Epidermal melanocyte (primary cell): ENCODE measurements around the gene PIH1D1.
A peak's percentile ranks its signal among the peaks of the same experiment; 100 is the strongest.
"Not testable (repeated sequence)": the region's sequence is repeated elsewhere in the genome, so short reads cannot be mapped to it uniquely, and the experiment has no call there.

Source experiments
- DNase-seq: peaks from one replicate; pipeline ENCODE4 v3.0.0; 2011; ENCODE audit warnings: low spot score; ENCODE audit not compliant: insufficient read length

Gene PIH1D1

GRCh38 chr19:49456326-49456725, 4.7 kb upstream of the PIH1D1 start:
- DNase-seq, result no peak

GRCh38 chr19:49455773-49456172, 4.2 kb upstream of the PIH1D1 start:
- no peak for DNase-seq

- DNase-seq, result no peak
These were observed 2.2 kb upstream of the PIH1D1 start for GRCh38 chr19:49453757-49454240.

GRCh38 chr19:49453013-49453756, 1.6 kb upstream of the PIH1D1 start, which contains the start of gene ALDH16A1:
TSS of gene ALDH16A1 (plus strand) at chr19:49453225. CDS start at chr19:49453332, 107 bp downstream.
- peak; percentile 93 for DNase-seq

- DNase-seq, result no peak
These were observed 1.2 kb downstream of the PIH1D1 start for GRCh38 chr19:49450405-49450804.

- DNase-seq, result no peak
These were observed 3.2 kb downstream of the PIH1D1 start for GRCh38 chr19:49448432-49448786.

GRCh38 chr19:49447485-49448431, 3.9 kb downstream of the PIH1D1 start:
- DNase-seq, result peak; percentile 11

- no peak for DNase-seq
These were observed 5.6 kb downstream of the PIH1D1 start for GRCh38 chr19:49445997-49446396.

- DNase-seq, result not testable (repeated sequence)
These were observed 7.4 kb downstream of the PIH1D1 start for GRCh38 chr19:49444100-49444700.

- peak; percentile 92 for DNase-seq
These were observed 8.1 kb downstream of the PIH1D1 start for GRCh38 chr19:49443366-49444099.

GRCh38 chr19:49442771-49443365, 8.7 kb downstream of the PIH1D1 start:
- DNase-seq, result peak; percentile 92

GRCh38 chr19:49442354-49442753, 9.3 kb downstream of the PIH1D1 start:
- DNase-seq, result peak; percentile 56

- DNase-seq, result peak; percentile 20
These were observed 9.7 kb downstream of the PIH1D1 start for GRCh38 chr19:49441960-49442350.

GRCh38 chr19:49441210-49441959, 10.2 kb downstream of the PIH1D1 start, which contains the start of gene SLC17A7:
TSS of gene SLC17A7 (minus strand) at chr19:49441527. CDS start at chr19:49441379, 148 bp downstream.
- peak; percentile 16 for DNase-seq

- peak; percentile 17 for DNase-seq
These were observed 11.0 kb downstream of the PIH1D1 start for GRCh38 chr19:49440439-49441209.

- peak; percentile 17 for DNase-seq
These were observed 11.8 kb downstream of the PIH1D1 start for GRCh38 chr19:49439836-49440235.

- no peak for DNase-seq
These were observed 13.4 kb downstream of the PIH1D1 start for GRCh38 chr19:49438261-49438660.

- DNase-seq, result peak; percentile 14
These were observed 14.4 kb downstream of the PIH1D1 start for GRCh38 chr19:49437231-49437630.
